SK-N-MC (cell line): ENCODE data around the gene CAPS.
"Not testable (repeated sequence)": the region's sequence is repeated elsewhere in the genome, so short reads cannot be mapped to it uniquely, and the experiment has no call there.

Experiments used
- DNase-seq: peaks from one replicate; pipeline ENCODE4 v3.0.0-alpha.2; 2011; ENCODE audit warnings: low read depth, low spot score
- H3K27ac ChIP-seq: fragments of 200-600 bp; sonication (generic); 2 replicates; pipeline ENCODE4 v1.5.1; 2016; ENCODE audit warnings: mixed run types
- H3K36me3 ChIP-seq: fragments of 200-600 bp; sonication (generic); 2 replicates; pipeline ENCODE4 v1.6.1; 2017; ENCODE audit warnings: antibody characterized with exemption, low read length, mixed read lengths; ENCODE audit not compliant: insufficient read depth
- H3K4me3 ChIP-seq: fragments of 200-600 bp; sonication (generic); 2 replicates; pipeline ENCODE4 v1.5.1; 2016
- H3K9ac ChIP-seq: fragments of 200-600 bp; sonication (generic); 2 replicates; pipeline ENCODE4 v1.8.0; 2017; ENCODE audit warnings: mixed run types, mixed read lengths; ENCODE audit not compliant: insufficient read length
- H3K9me3 ChIP-seq: fragments of 200-600 bp; sonication (generic); 2 replicates; pipeline ENCODE4 v1.6.1; 2017; ENCODE audit warnings: low read depth, mild to moderate bottlenecking, antibody characterized with exemption, low read length, moderate library complexity, mixed read lengths
- EZH2 ChIP-seq: fragments of 200-600 bp; sonication (generic); IDR thresholded peaks from one replicate; pipeline ENCODE4 v1.6.1; 2017; ENCODE audit warnings: antibody characterized with exemption
- FOXP2 ChIP-seq: optimal IDR thresholded peaks from 2 replicates; pipeline ENCODE3; 2011; ENCODE audit warnings: mild to moderate bottlenecking, moderate library complexity; ENCODE audit not compliant: insufficient read depth; ENCODE audit errors: extremely low read length, control extremely low read depth
- POLR2AphosphoS5 ChIP-seq: IDR thresholded peaks from 2 replicates; pipeline ENCODE4 v1.6.1; 2012; ENCODE audit warnings: mild to moderate bottlenecking, low read depth, low read length, borderline replicate concordance

The CAPS gene

GRCh38 chr19:5913739-5914357, at the start of gene CAPS:
Gene CAPS (plus strand): TSS chr19:5914254. CDS start chr19:5914407, 153 bp downstream.
- Histone ChIP-seq H3K4me3 (no peak within 1 kb of the TSS), H3K27ac (no peak within 1 kb of the TSS)

GRCh38 chr19:5864725-5865486, 49.1 kb upstream of the CAPS start:
- no peak for TF ChIP-seq EZH2
- TF ChIP-seq POLR2AphosphoS5, result no peak
- no peak for TF ChIP-seq FOXP2
- Histone ChIP-seq H3K9me3 (no peaks in the 10 kb centered on the region), H3K27ac (no peak overlapping the region), H3K9ac (no peak overlapping the region), H3K36me3 (no peaks in the 10 kb centered on the region), H3K4me3 (no peak overlapping the region)
- DNase-seq, result no peak

More at GRCh38 chr19:5913739-5914357, at the start of gene CAPS:
- Histone ChIP-seq H3K9me3 (no peaks in the 10 kb centered on the region), H3K36me3 (peaks cover 24% of the 10 kb centered on the region; the same call in 1 of the 2 replicates), H3K9ac (no peak within 1 kb of the TSS)
- no peak for DNase-seq
- TF ChIP-seq POLR2AphosphoS5 (no peak; the same call in 1 of the 2 replicates), EZH2 (no peak), FOXP2 (no peak)

GRCh38 chr19:5865772-5866171, 48.3 kb upstream of the CAPS start:
- TF ChIP-seq EZH2, result no peak
- TF ChIP-seq POLR2AphosphoS5, result no peak
- no peak for TF ChIP-seq FOXP2
- Histone ChIP-seq H3K36me3 (no peaks in the 10 kb centered on the region), H3K4me3 (no peak overlapping the region), H3K9ac (no peak overlapping the region), H3K27ac (no peak overlapping the region), H3K9me3 (no peaks in the 10 kb centered on the region)
- DNase-seq, result no peak

- TF ChIP-seq FOXP2 (no peak), POLR2AphosphoS5 (no peak), EZH2 (no peak)
- no peak overlapping the region for H3K27ac ChIP-seq
- no peak overlapping the region for H3K4me3 ChIP-seq
- no peak for DNase-seq
- H3K9ac ChIP-seq, result no peak overlapping the region
- H3K36me3 ChIP-seq, result no peaks in the 10 kb centered on the region
- no peaks in the 10 kb centered on the region for H3K9me3 ChIP-seq
Observed at GRCh38 chr19:5867201-5868136, 46.6 kb upstream of the CAPS start.

GRCh38 chr19:5870986-5871394, 43.1 kb upstream of the CAPS start:
- H3K4me3 ChIP-seq, result no peak overlapping the region
- no peak overlapping the region for H3K27ac ChIP-seq
- no peaks in the 10 kb centered on the region for H3K36me3 ChIP-seq
- H3K9me3 ChIP-seq, result no peaks in the 10 kb centered on the region
- TF ChIP-seq EZH2, result no peak
- no peak for TF ChIP-seq FOXP2
- TF ChIP-seq POLR2AphosphoS5, result no peak
- no peak overlapping the region for H3K9ac ChIP-seq
- DNase-seq, result no peak

GRCh38 chr19:5873617-5874199, 40.3 kb upstream of the CAPS start:
- Histone ChIP-seq H3K9me3 (no peaks in the 10 kb centered on the region), H3K36me3 (no peaks in the 10 kb centered on the region), H3K9ac (no peak overlapping the region), H3K4me3 (no peak overlapping the region), H3K27ac (no peak overlapping the region)
- no peak for TF ChIP-seq EZH2
- TF ChIP-seq POLR2AphosphoS5, result no peak
- TF ChIP-seq FOXP2, result no peak
- no peak for DNase-seq

GRCh38 chr19:5874496-5874895, 39.6 kb upstream of the CAPS start:
- H3K36me3 ChIP-seq, H3K27ac ChIP-seq, H3K4me3 ChIP-seq, H3K9ac ChIP-seq, H3K9me3 ChIP-seq, DNase-seq: not testable (repeated sequence)

GRCh38 chr19:5877427-5877826, 36.6 kb upstream of the CAPS start:
- no peaks in the 10 kb centered on the region for H3K9me3 ChIP-seq
- no peak overlapping the region for H3K4me3 ChIP-seq
- no peaks in the 10 kb centered on the region for H3K36me3 ChIP-seq
- TF ChIP-seq EZH2, result no peak
- no peak for TF ChIP-seq POLR2AphosphoS5
- no peak for TF ChIP-seq FOXP2
- H3K9ac ChIP-seq, result no peak overlapping the region
- DNase-seq, result no peak
- H3K27ac ChIP-seq, result no peak overlapping the region
